HuH-7 (cell line): ENCODE results near the gene ORMDL1.

Experiments used
- DNase-seq: peaks from one replicate; pipeline ENCODE4 v3.0.0; 2011; ENCODE audit warnings: low spot score

The ORMDL1 gene

GRCh38 chr2:189783927-189784867 lies at the start of gene ORMDL1, which contains the start of gene PMS1:
Gene ORMDL1, minus strand, starts transcription at chr2:189784339. Its CDS starts 1,744 bp downstream, at chr2:189782595.
Gene PMS1, plus strand, starts transcription at chr2:189784450. Its CDS starts 7,360 bp downstream, at chr2:189791810.
- DNase-seq = peak; percentile 96

GRCh38 chr2:189830510-189830909 lies 46.4 kb upstream of the ORMDL1 start:
- DNase-seq = no peak

- DNase-seq = no peak
Measured at GRCh38 chr2:189829102-189829833, 45.1 kb upstream of the ORMDL1 start.

GRCh38 chr2:189826039-189826438 lies 41.9 kb upstream of the ORMDL1 start:
- DNase-seq = no peak

- no peak for DNase-seq
Measured at GRCh38 chr2:189824694-189825396, 40.7 kb upstream of the ORMDL1 start.

- DNase-seq = no peak
Measured at GRCh38 chr2:189821953-189822748, 38.0 kb upstream of the ORMDL1 start.

- no peak for DNase-seq
Measured at GRCh38 chr2:189819297-189819704, 35.2 kb upstream of the ORMDL1 start.

GRCh38 chr2:189818249-189819038 lies 34.3 kb upstream of the ORMDL1 start:
- DNase-seq = no peak

GRCh38 chr2:189803431-189803830 lies 19.3 kb upstream of the ORMDL1 start:
- no peak for DNase-seq

GRCh38 chr2:189802396-189802912 lies 18.3 kb upstream of the ORMDL1 start:
- no peak for DNase-seq

GRCh38 chr2:189799531-189799930 lies 15.4 kb upstream of the ORMDL1 start:
- DNase-seq = no peak

- DNase-seq = no peak
Measured at GRCh38 chr2:189799030-189799331, 14.8 kb upstream of the ORMDL1 start.

GRCh38 chr2:189798312-189799029 lies 14.3 kb upstream of the ORMDL1 start:
- no peak for DNase-seq

GRCh38 chr2:189797902-189798301 lies 13.8 kb upstream of the ORMDL1 start:
- no peak for DNase-seq

GRCh38 chr2:189794310-189794709 lies 10.2 kb upstream of the ORMDL1 start:
- no peak for DNase-seq

GRCh38 chr2:189791338-189792042 lies 7.4 kb upstream of the ORMDL1 start:
- DNase-seq = no peak

- peak; percentile 22 for DNase-seq
Measured at GRCh38 chr2:189783451-189783926, 650 bp downstream of the ORMDL1 start.

- DNase-seq = no peak
Measured at GRCh38 chr2:189782221-189782671, 1.9 kb downstream of the ORMDL1 start.

- no peak for DNase-seq
Measured at GRCh38 chr2:189772212-189772611, 11.9 kb downstream of the ORMDL1 start.
